ENCODE measurements around the gene NNMT.

DNA sequence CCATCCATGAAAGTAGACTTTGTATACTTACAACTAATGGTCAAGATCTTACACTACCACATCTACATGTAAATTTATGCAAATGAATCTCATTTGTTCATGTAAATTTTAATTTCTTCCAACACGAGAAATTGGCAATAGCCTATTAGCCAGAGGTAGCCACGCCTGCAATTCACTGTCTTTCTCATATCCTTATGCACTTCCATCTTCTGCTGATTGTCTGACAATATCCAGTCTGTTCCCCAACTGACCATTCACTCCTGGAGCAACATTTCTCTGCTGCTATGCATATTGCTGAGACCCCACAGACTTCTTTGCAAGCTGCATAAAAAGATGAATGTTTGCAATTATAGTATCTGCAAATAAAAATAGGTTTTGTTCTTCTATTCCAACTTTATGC lies 2.5 kb downstream of the NNMT start:
- TF ChIP-seq, protein P1, sequence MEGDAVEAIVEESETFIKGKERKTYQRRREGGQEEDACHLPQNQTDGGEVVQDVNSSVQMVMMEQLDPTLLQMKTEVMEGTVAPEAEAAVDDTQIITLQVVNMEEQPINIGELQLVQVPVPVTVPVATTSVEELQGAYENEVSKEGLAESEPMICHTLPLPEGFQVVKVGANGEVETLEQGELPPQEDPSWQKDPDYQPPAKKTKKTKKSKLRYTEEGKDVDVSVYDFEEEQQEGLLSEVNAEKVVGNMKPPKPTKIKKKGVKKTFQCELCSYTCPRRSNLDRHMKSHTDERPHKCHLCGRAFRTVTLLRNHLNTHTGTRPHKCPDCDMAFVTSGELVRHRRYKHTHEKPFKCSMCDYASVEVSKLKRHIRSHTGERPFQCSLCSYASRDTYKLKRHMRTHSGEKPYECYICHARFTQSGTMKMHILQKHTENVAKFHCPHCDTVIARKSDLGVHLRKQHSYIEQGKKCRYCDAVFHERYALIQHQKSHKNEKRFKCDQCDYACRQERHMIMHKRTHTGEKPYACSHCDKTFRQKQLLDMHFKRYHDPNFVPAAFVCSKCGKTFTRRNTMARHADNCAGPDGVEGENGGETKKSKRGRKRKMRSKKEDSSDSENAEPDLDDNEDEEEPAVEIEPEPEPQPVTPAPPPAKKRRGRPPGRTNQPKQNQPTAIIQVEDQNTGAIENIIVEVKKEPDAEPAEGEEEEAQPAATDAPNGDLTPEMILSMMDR (IDR thresholded peaks at IDR 0.05; ENCODE audit: low read length), result no peak
- TF ChIP-seq EZH2 (IDR thresholded peaks at IDR 0.05; ENCODE audit: borderline replicate concordance, low read length), result no peak
